Tongue (tissue), 3 donors: Measurements from ENCODE around the gene RGS7. TPM values are rescaled to one million over a fixed set of nuclear protein-coding genes. Genes with fewer than 3 reads are reported as not detected.
A peak's percentile ranks its signal among the peaks of the same experiment; 100 is the strongest.
"Not testable (repeated sequence)": the region's sequence is repeated elsewhere in the genome, so short reads cannot be mapped to it uniquely, and the experiment has no call there.

Experiments used
- DNase-seq: peaks from one replicate; pipeline ENCODE4 v3.0.0-alpha.2; 2015
- small RNA-seq: library from RNA; depleted of rRNA; stranded (forward); fragments of <200 nt; gene quantifications from one replicate; pipeline ENCODE3, GENCODE V24; 2014; ENCODE audit warnings: low replicate concordance
- total RNA-seq: library from RNA; depleted of rRNA; stranded (reverse); fragments of >200 nt; gene quantifications from one replicate; pipeline ENCODE4 v1.2.3, GENCODE V29; 2014

The RGS7 gene
- total RNA-seq, 1 donor from 2014 or later, result not detected

DNA sequence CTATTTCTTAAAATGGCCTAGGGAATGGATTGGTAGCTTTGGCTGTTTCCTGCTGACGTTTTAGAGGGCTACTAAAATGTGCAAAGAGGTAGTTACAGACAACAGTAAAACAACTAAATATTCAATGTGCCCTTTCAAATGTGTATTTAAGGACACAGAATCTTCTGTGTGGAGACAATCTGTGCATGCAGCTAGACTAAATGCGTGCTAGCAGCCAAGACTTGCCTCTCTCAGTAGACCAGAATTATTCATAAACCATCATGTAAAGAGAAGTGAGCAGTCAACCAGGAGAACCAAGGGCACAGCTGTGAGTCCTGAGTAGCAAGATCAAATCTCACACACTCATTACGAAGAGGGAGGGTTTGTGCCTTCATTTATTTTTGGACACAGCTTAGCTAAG lies 584.9 kb downstream of the RGS7 start:
- DNase-seq, result peak; percentile 2

DNA sequence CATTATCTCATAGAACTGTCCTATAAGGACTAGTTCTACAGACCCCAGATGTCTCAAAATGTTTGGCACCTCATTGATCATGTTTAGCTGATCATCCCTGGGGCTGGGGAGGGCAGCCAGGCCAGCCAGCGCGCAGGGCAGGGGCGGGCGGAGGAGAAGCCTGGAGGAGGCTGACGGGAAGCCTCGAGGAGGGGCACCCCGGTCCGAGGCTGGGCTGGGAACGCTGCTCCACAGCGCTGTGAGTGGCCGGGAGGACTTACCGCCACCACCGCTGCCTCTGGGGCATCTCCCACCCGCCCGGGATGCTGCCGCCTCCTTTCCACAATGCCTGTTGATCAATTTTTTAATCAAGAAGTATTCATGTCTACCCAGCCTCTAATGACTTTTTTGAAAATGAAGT lies 585.6 kb downstream of the RGS7 start:
- no peak for DNase-seq

DNA sequence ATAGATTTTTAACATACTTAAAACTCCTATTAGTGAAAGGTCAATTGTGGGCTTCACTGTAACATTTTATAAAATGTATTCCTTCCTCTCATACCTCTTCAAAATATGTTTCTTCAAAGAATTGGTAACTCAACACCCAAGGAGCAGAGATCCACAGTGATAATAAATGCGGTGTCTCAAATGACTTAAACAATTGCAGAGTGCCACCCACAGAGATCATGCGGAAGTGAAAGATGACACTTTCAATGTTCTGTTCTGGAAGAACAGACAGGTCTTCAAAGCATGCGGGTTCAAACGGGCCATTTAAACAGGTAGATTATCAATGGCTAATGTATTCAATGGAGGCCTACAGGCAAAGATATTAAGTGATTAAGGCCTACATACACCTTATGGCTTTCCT lies 588.0 kb downstream of the RGS7 start:
- DNase-seq, result no peak

DNA sequence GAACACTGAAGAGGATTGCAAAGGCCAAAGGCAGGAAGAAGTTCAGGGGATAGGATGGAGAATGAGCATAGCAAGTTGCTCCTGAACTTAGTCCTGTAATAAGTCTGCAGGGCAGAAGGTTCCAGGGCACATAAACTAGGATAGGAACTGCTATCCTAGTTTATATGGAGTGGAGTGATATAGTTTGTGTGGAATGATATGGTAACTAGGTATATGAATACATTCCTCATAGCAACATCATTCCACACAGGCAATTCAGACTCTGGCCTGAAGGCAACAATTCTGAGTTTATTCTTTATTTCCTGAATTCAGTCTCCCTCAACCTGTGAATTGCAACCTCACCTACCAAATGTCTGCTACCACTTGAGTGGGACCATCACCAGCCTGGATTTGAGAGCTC lies 590.2 kb downstream of the RGS7 start:
- no peak for DNase-seq

DNA sequence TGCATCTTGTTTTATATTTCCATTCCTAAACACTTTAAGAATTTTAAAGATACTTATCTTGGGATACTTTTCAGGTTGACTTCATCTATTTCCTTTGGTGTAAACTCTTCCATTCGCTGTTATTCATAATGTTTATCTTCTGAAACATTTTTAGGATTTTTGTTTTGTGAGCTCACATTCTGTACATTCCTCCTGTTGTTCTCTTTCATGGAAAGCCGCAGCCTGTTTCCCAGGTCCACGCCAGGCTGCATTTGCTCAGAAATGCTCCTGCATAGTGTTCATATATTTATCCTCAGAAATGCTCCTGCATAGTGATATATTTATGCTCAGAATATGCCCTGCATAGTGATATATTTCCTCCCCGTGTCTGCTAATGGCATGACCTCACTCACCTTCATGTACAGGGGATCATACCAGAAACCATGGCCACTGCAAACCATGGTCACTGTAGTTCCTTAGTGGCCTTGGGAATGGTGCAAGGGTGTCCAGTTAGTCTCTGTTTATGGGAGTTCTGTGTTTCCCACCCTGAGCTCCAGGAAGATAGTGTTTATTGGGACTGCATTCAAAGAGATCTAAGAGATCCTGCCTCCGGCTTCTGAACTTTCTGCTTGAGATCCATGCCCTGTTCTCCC lies 591.2 kb downstream of the RGS7 start:
- no peak for DNase-seq

DNA sequence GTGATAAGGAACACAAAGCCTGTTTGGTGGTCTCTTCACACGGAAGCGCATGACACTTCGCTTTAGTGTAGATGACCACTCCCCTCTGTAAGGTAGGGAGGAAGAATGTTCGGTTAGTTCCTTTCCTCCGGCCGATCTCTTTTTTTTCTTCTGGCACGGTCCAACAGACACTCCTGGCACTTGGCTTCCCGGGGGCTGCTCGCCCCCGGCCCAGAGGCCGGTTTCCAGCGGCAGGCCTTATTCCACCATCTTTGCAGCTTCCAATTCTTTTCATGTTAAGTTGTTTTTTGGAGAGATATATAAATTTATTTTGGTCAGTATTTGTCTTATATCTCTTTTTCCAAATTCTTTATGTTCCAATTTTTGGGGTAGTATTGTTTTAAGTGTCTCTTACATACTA lies 593.2 kb downstream of the RGS7 start:
- no peak for DNase-seq

DNA sequence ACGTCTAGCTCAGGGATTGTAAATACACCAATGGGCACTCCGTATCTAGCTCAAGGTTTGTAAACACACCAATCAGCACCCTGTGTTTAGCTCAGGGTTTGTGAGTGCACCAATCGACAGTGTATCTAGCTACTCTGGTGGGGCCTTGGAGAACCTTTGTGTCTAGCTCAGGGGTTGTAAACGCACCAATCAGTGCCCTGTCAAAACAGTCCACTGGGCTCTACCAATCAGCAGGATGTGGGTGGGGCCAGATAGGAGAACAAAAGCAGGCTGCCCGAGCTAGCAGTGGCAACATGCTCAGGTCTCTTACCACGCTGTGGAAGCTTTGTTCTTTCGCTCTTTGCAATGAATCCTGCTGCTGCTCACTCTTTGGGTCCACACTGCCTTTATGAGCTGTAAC lies 593.9 kb downstream of the RGS7 start:
- not testable (repeated sequence) for DNase-seq

DNA sequence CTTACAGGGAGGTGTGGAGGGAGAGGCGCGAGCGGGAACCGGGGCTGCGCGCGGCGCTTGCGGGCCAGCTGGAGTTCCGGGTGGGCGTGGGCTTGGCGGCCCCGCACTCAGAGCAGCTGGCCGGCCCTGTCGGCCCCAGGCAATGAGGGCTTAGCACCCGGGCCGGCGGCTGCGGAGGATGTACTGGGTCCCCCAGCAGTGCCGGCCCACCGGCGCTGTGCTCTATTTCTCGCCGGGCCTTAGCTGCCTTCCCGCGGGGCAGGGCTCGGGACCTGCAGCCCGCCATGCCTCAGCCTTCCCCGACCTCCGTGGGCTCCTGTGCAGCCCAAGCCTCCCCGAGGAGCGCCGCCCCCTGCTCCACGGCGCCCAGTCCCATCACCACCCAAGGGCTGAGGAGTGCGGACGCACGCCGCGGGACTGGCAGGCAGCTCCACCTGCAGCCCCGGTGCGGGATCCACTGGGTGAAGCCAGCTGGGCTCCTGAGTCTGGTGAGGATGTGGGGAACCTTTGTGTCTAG lies 594.5 kb downstream of the RGS7 start:
- DNase-seq, result not testable (repeated sequence)

DNA sequence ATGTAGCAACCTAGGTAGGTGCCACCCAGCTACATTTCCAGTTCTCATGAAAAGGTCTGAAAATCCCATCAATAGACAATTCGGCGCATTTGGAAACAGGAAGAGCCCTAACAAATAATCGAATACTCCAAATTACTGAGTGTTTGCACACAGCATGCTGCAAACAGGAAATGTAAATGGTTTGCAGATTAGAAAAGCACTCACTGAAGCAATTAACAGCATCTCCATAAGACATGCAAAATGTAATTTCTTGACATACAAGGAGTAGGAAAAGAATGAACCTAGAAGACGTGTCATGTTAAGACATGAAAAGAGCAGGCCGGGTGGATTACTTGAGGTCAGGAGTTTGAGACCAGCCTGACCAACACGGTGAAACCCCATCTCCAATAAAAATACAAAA lies 598.2 kb downstream of the RGS7 start:
- DNase-seq, result not testable (repeated sequence)

DNA sequence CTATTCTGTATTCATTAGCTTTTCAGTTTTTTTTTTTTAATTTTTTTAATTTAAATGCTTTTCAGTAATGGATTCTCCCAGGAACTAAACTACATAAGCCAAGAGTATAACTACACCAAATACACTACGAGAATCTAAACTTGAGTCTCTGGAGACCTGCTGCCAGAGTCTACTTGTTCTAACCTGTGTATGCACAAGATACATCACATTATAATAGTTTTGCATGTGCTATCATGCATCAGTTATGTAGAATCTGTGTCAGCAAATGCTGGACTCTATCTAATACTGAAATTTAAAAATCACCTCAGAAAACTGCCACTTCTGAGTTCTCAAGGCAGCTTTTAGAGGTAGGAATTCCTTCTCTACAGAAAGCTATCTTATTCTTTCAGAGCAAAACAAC lies 598.7 kb downstream of the RGS7 start:
- no peak for DNase-seq

DNA sequence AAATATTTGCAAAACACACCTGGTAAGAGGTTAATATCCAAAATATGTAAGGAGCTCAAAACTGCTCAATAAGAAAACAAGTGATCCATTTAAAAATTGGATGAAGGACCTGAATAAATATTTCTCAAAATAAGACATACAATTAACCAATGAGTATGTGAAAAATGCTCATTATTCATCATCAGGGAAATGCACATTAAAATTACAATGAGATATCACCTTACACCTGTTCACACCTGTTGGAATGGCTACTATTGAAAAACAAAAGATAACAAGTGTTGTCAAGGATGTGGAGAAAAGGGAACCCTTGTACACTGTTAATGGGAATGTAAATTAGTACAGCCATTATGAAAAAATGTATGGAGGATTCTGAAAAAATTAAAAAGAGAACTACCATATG lies 609.1 kb downstream of the RGS7 start:
- DNase-seq, result no peak

DNA sequence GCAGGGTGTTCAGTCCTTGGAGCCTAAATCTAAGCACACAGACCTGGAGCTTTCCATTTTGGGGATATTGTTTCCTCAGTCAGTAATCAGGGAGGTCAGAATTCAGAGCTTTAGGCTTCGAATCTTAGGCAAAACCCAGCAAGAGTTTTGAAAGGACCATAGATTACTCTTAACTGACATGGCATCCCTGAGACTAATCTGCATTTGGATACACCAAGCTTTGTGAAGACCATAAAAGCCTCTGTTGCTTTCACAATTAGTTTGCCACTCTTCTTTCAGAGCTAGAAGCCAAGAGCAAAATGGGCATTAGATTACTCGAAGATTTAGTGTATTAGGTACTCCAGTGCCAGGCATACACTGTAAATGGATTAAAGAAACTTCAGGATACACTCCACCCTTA lies 613.3 kb downstream of the RGS7 start:
- no peak for DNase-seq

DNA sequence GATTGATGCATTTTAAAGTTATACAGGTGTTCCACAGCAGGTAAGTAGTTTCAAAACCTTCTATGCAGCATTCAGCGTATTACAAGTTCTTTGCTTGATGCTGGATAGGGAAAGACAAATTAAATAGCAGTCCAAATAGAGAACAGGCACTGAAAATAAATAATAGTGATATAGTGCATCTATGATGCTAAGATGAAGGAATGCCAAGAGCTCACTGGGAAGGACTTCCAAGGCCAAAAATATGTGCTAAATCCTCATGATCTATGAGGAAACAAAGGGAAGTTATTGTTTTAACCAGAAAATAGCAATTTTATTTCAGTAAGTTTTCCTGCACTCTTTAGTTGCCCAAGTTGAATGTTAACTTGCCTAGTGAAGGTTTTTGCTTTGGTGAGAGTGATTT lies 617.3 kb downstream of the RGS7 start:
- no peak for DNase-seq

DNA sequence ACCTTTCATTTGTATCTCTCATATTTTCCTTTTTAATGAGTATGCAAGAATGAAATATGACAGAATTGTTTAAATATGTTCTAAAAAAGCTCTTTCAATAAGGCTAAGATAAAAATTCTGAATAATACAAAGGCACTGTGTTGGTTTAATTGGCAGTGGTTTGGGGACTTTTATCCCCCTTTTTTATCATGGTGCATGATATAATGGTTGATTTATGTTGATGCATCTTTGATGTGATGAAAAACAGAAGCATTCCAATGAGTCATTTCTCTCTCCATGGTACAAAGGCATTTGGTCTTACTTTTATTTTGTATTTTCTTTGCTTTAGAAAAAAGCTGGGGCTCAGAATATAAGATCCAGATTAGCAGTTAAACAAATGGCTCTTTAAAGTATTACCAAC lies 617.9 kb downstream of the RGS7 start:
- no peak for DNase-seq

DNA sequence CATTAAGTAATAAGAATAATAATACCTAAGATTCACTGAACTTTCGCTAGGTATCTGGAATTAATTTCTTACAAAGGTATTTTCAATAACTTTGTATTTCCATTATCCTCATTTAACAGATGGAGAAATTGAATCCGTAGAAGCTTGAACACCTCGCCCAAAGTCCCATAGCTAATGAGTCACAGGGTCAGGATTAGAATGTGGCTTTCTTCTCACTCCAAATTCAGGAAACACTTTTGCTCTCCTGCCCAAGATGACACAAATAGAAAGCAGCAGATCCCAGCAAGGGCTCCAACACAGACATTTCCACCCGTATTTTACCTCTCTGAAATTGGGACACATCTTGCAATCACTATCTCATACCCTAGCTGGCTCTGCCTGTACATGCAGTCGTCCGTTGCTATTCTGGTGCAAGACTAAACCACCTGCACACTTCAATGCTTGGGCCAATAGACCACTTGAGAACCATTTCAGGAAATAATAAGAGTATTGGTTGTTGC lies 619.2 kb downstream of the RGS7 start:
- DNase-seq, result no peak

DNA sequence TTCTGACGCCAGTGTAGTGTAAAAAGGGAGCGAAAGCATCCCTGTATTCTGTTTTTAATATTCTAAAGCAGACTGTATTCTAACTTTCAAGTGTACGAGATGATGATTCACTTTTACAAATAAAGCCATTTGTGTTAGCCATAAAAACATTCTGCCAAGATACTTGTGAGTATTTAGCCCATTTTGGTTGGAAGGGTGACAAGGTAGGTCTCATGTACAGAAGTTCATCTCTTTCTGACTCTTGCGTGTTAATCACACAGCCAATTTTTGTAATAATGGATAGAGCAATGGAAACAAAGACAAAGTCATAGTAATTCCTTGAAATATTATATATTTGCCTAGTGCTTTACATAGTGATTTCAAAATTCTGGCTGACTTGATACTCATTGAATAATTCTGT lies 619.7 kb downstream of the RGS7 start:
- no peak for DNase-seq

DNA sequence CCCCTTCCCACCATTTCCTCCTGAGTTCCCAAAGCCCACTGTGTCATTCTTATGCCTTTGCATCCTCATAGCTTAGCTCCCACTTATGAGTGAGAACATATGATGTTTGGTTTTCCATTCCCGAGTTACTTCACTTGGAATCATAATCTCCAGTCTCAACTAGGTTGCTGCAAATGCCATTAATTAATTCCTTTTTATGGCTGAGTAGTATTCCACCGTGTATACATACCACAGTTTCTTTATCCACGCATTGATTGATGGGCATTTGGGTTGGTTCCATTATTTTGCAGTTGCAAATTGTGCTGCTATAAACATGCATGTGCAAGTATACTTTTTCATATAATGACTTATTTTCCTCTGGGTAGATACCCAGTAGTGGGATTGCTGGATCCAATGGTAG lies 622.3 kb downstream of the RGS7 start:
- DNase-seq, result not testable (repeated sequence)

DNA sequence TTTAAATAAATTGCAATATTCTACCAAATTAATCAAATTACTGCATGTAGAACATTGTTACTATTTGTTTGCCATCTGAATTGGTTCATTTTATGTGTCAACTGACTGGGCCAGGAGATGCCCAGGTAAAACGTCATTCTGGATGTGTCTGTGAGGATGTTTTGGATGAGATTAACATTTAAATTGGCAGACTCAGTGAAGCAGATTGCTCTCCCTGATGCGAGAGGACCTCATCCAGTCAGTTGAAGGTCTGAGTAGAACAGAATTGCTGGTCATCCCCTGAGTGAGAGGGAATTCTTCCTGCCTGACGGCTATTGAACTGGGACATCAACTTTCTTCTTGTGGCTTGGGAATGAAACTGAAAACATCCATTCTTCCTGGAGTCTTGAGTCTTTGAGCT lies 623.0 kb downstream of the RGS7 start:
- DNase-seq, result no peak

DNA sequence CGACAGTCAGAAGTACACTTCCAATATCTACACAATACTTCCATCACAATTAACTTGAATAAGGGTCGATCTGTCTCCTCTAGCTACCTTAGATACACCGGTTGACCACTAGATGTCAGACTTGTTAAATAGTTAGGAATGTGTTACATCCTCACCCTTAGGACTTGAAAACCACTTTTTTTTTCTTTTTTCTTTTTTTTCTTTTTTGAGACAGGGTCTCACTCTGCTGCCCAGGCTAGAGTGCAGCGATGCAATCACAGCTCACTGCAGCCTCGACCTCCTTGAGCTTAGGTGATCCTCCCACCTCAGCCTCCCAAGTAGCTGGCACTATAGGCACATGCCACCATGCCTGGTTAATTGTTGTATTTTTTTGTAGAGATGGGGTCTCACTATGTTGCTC lies 624.6 kb downstream of the RGS7 start:
- DNase-seq, result peak; percentile 68

Small RNAs within 50 kb of the gene (small RNA-seq; reads per million reads assigned to genes)
- gene MIR3123, result not detected

Other genes with a start within 250 kb of the RGS7 start
- gene FH, start 162.6 kb upstream of the RGS7 start, total RNA-seq, result 95.8 TPM
- gene KMO, start 175.2 kb upstream of the RGS7 start, total RNA-seq, result 0.10 TPM